Stimulated activated naive CD4-positive, alpha-beta T cell (primary cell): ENCODE results near the gene LSM14A.
A peak's percentile ranks its signal among the peaks of the same experiment; 100 is the strongest.
"Not testable (repeated sequence)": the region's sequence is repeated elsewhere in the genome, so short reads cannot be mapped to it uniquely, and the experiment has no call there.

Experiments
- DNase-seq, 6 experiments: peaks; one replicate each; lab custom pipeline; 2025; lab: John Stamatoyannopoulos, UW

LSM14A gene

GRCh38 chr19:34189917-34190425 is 17.7 kb downstream of the LSM14A start:
- no peak for DNase-seq

GRCh38 chr19:34191355-34191962 is 19.2 kb downstream of the LSM14A start:
- no peak for DNase-seq

GRCh38 chr19:34193439-34193838 is 21.1 kb downstream of the LSM14A start:
- DNase-seq: no peak

- no peak for DNase-seq
These were observed 21.6 kb downstream of the LSM14A start for GRCh38 chr19:34193876-34194275.

- no peak for DNase-seq
These were observed 28.8 kb downstream of the LSM14A start for GRCh38 chr19:34201133-34201532.

GRCh38 chr19:34205324-34205723 is 33.0 kb downstream of the LSM14A start:
- DNase-seq: not testable (repeated sequence)

GRCh38 chr19:34208291-34208884 is 36.1 kb downstream of the LSM14A start:
- DNase-seq: no peak

GRCh38 chr19:34209726-34210125 is 37.4 kb downstream of the LSM14A start:
- DNase-seq: no peak

GRCh38 chr19:34213283-34213682 is 41.0 kb downstream of the LSM14A start:
- DNase-seq: no peak

GRCh38 chr19:34214040-34214439 is 41.7 kb downstream of the LSM14A start:
- no peak for DNase-seq

- no peak for DNase-seq
These were observed 42.8 kb downstream of the LSM14A start for GRCh38 chr19:34215006-34215665.

GRCh38 chr19:34215666-34216038 is 43.3 kb downstream of the LSM14A start:
- peak in 1 of 6 experiments; percentile 17 for DNase-seq

GRCh38 chr19:34216745-34217219 is 44.5 kb downstream of the LSM14A start:
- not testable (repeated sequence) for DNase-seq

- peak; percentile 54 to 93 (median 76) for DNase-seq
These were observed 45.9 kb downstream of the LSM14A start for GRCh38 chr19:34217952-34218817.

- DNase-seq: no peak
These were observed 46.5 kb downstream of the LSM14A start for GRCh38 chr19:34218818-34219164.

GRCh38 chr19:34220472-34221063 is 48.3 kb downstream of the LSM14A start:
- DNase-seq: peak in 5 of 6 experiments; percentile 9 to 53 (median 48)

- DNase-seq: no peak
These were observed 50.1 kb downstream of the LSM14A start for GRCh38 chr19:34222386-34222785.

- DNase-seq: no peak
These were observed 52.8 kb downstream of the LSM14A start for GRCh38 chr19:34224996-34225658.

GRCh38 chr19:34225659-34226015 is 53.3 kb downstream of the LSM14A start:
- DNase-seq: no peak

GRCh38 chr19:34226036-34226435 is 53.7 kb downstream of the LSM14A start:
- DNase-seq: no peak

- no peak for DNase-seq
These were observed 56.0 kb downstream of the LSM14A start for GRCh38 chr19:34228347-34228746.
